HEK293 (cell line): ENCODE measurements around the gene WSCD2.

ENCODE experiments used
- CTCF ChIA-PET: fragments of 350-600 bp; formaldehyde crosslinking; extraction: SDS; loops from one replicate; lab custom pipeline; 2021; ENCODE audit warnings: antibody characterized with exemption; lab: Yijun Ruan, JAX
- POLR2A ChIA-PET: fragments of 300-600 bp; formaldehyde crosslinking; extraction: SDS; loops from one replicate; lab custom pipeline; 2020; ENCODE audit warnings: antibody characterized with exemption, inconsistent platforms; lab: Yijun Ruan, JAX
- H3K27ac ChIP-seq: fragments of 200-500 bp; sonication (Bioruptor generic); 2 replicates; pipeline ENCODE4 v1.5.1; 2014; ENCODE audit warnings: low read depth, low read length, control low read depth, inconsistent platforms; ENCODE audit errors: extremely low read depth
- H3K36me3 ChIP-seq, 2 experiments: fragments of 200-500 bp in 1 of 2; sonication (Bioruptor generic) in 1 of 2; 1 replicate in 1 of 2; 2 replicates in 1 of 2; pipeline ENCODE4 v1.5.1; 2014 to 2017; ENCODE audit warnings: inconsistent platforms in 2 of 2, low read length in 2 of 2; ENCODE audit not compliant: control insufficient read depth in 2 of 2, insufficient read depth in 1 of 2
- H3K4me1 ChIP-seq: fragments of 200-500 bp; sonication (Bioruptor generic); 2 replicates; pipeline ENCODE4 v1.5.1; 2014; ENCODE audit warnings: mild to moderate bottlenecking, low read length, inconsistent platforms; ENCODE audit not compliant: control insufficient read depth, insufficient read depth
- H3K4me3 ChIP-seq: 2 replicates; pipeline ENCODE4 v1.5.1; 2011; ENCODE audit warnings: low read depth, mild to moderate bottlenecking, control low read depth, low read length, moderate library complexity
- H3K9me3 ChIP-seq: fragments of 200-500 bp; sonication (Bioruptor generic); 2 replicates; pipeline ENCODE4 v1.5.1; 2014; ENCODE audit warnings: low read depth, low read length, inconsistent platforms; ENCODE audit not compliant: control insufficient read depth, insufficient read depth
- FEZF1 ChIP-seq: fragments of 450-650 bp; formaldehyde crosslinking; IDR thresholded peaks from 2 replicates; pipeline ENCODE4 v1.5.1; 2016; ENCODE audit warnings: missing biosample characterization, missing genetic modification characterization
- GLIS1 ChIP-seq: fragments of 450-650 bp; formaldehyde crosslinking; IDR thresholded peaks from 2 replicates; pipeline ENCODE4 v1.5.1; 2016; ENCODE audit warnings: missing biosample characterization, missing genetic modification characterization
- HOXD13 ChIP-seq: sonication (generic); formaldehyde crosslinking; IDR thresholded peaks from 2 replicates; pipeline ENCODE4 v1.8.0; 2022; ENCODE audit warnings: missing genetic modification reagents, borderline replicate concordance
- INSM2 ChIP-seq: fragments of 450-650 bp; formaldehyde crosslinking; IDR thresholded peaks from 2 replicates; pipeline ENCODE4 v1.5.1; 2016; ENCODE audit warnings: missing biosample characterization, missing genetic modification characterization
- KLF10 ChIP-seq: fragments of 450-650 bp; IDR thresholded peaks from 2 replicates; pipeline ENCODE4 v1.5.1; 2018; ENCODE audit warnings: missing biosample characterization, mild to moderate bottlenecking, missing genetic modification characterization
- ZBTB17 ChIP-seq: fragments of 450-650 bp; formaldehyde crosslinking; IDR thresholded peaks from 2 replicates; pipeline ENCODE4 v1.5.1; 2016; ENCODE audit warnings: missing biosample characterization, missing genetic modification characterization
- ZIC2 ChIP-seq: fragments of 450-650 bp; formaldehyde crosslinking; IDR thresholded peaks from 2 replicates; pipeline ENCODE4 v1.5.1; 2016; ENCODE audit warnings: missing biosample characterization, missing genetic modification characterization
- ZNF121 ChIP-seq: fragments of 450-650 bp; formaldehyde crosslinking; IDR thresholded peaks from 2 replicates; pipeline ENCODE4 v1.5.1; 2016; ENCODE audit warnings: missing biosample characterization, missing genetic modification characterization
- ZNF146 ChIP-seq: fragments of 450-650 bp; formaldehyde crosslinking; IDR thresholded peaks from 2 replicates; pipeline ENCODE4 v1.5.1; 2016; ENCODE audit warnings: missing biosample characterization, missing genetic modification characterization
- ZNF221 ChIP-seq: fragments of 450-650 bp; formaldehyde crosslinking; IDR thresholded peaks from 2 replicates; pipeline ENCODE4 v1.5.1; 2017; ENCODE audit warnings: missing biosample characterization, missing genetic modification characterization, borderline replicate concordance
- ZNF223 ChIP-seq: fragments of 450-650 bp; formaldehyde crosslinking; IDR thresholded peaks from 2 replicates; pipeline ENCODE4 v1.5.1; 2016; ENCODE audit warnings: missing biosample characterization, missing genetic modification characterization
- ZNF23 ChIP-seq: fragments of 450-650 bp; formaldehyde crosslinking; IDR thresholded peaks from 2 replicates; pipeline ENCODE4 v1.5.1; 2016; ENCODE audit warnings: missing biosample characterization, missing genetic modification characterization, borderline replicate concordance
- ZNF239 ChIP-seq: fragments of 450-650 bp; formaldehyde crosslinking; IDR thresholded peaks from 2 replicates; pipeline ENCODE4 v1.5.1; 2016; ENCODE audit warnings: missing biosample characterization, missing genetic modification characterization
- ZNF248 ChIP-seq: fragments of 450-650 bp; formaldehyde crosslinking; IDR thresholded peaks from 2 replicates; pipeline ENCODE4 v1.5.1; 2017; ENCODE audit warnings: missing biosample characterization, missing genetic modification characterization
- ZNF302 ChIP-seq: fragments of 450-650 bp; formaldehyde crosslinking; IDR thresholded peaks from 2 replicates; pipeline ENCODE4 v1.5.1; 2016; ENCODE audit warnings: missing biosample characterization, missing genetic modification characterization, low read depth
- ZNF341 ChIP-seq: fragments of 450-650 bp; formaldehyde crosslinking; IDR thresholded peaks from 2 replicates; pipeline ENCODE4; 2016; ENCODE audit warnings: low read depth, missing biosample characterization, missing genetic modification characterization
- ZNF350 ChIP-seq: fragments of 450-650 bp; formaldehyde crosslinking; IDR thresholded peaks from 2 replicates; pipeline ENCODE4 v1.5.0; 2017; ENCODE audit warnings: missing biosample characterization, mild to moderate bottlenecking, missing genetic modification characterization
- ZNF423 ChIP-seq: fragments of 450-650 bp; formaldehyde crosslinking; IDR thresholded peaks from 2 replicates; pipeline ENCODE4 v1.5.1; 2016; ENCODE audit warnings: missing biosample characterization, missing genetic modification characterization
- ZNF426 ChIP-seq: fragments of 450-650 bp; formaldehyde crosslinking; IDR thresholded peaks from 2 replicates; pipeline ENCODE4 v1.5.1; 2017; ENCODE audit warnings: missing biosample characterization, missing genetic modification characterization, mild to moderate bottlenecking, inconsistent platforms, moderate library complexity
- ZNF626 ChIP-seq: fragments of 450-650 bp; sonication (Bioruptor Pico); formaldehyde crosslinking; IDR thresholded peaks from 2 replicates; pipeline ENCODE4 v1.5.1; 2018; ENCODE audit warnings: missing biosample characterization, missing genetic modification characterization, inconsistent platforms
- ZNF654 ChIP-seq: fragments of 450-650 bp; formaldehyde crosslinking; IDR thresholded peaks from 2 replicates; pipeline ENCODE4 v1.5.1; 2016; ENCODE audit warnings: low read depth, missing biosample characterization, missing genetic modification characterization
- ZNF658 ChIP-seq: fragments of 450-650 bp; formaldehyde crosslinking; IDR thresholded peaks from 2 replicates; pipeline ENCODE4; 2016; ENCODE audit warnings: missing biosample characterization, missing genetic modification characterization
- ZNF777 ChIP-seq: fragments of 450-650 bp; formaldehyde crosslinking; IDR thresholded peaks from 2 replicates; pipeline ENCODE4 v1.5.1; 2017; ENCODE audit warnings: missing biosample characterization, missing genetic modification characterization, borderline replicate concordance
- TF ChIP-seq, protein P1 (sequence below): fragments of 450-650 bp; formaldehyde crosslinking; IDR thresholded peaks from 2 replicates; pipeline ENCODE4 v1.5.1; 2016; ENCODE audit warnings: missing biosample characterization, missing genetic modification characterization
- TF ChIP-seq, protein P2 (sequence below): fragments of 450-650 bp; formaldehyde crosslinking; IDR thresholded peaks from 2 replicates; pipeline ENCODE4 v1.5.1; 2017; ENCODE audit warnings: missing biosample characterization, missing genetic modification characterization

The WSCD2 gene

GRCh38 chr12:108173892-108174291, 44.8 kb downstream of the WSCD2 start:
- Histone ChIP-seq H3K4me3 (no peak overlapping the region), H3K9me3 (no peaks in the 10 kb centered on the region), H3K36me3 (no peaks in the 10 kb centered on the region), H3K4me1 (no peaks in the 10 kb centered on the region), H3K27ac (no peak overlapping the region)
- TF ChIP-seq ZNF426 (no peak), ZNF626 (no peak)
- POLR2A ChIA-PET, result no interaction called here
- CTCF ChIA-PET, result interaction anchor here (0.9 kb wide), 1 partner anchor 21 kb away, joined by 3 read pairs; no protein-coding TSS in a partner anchor

DNA sequence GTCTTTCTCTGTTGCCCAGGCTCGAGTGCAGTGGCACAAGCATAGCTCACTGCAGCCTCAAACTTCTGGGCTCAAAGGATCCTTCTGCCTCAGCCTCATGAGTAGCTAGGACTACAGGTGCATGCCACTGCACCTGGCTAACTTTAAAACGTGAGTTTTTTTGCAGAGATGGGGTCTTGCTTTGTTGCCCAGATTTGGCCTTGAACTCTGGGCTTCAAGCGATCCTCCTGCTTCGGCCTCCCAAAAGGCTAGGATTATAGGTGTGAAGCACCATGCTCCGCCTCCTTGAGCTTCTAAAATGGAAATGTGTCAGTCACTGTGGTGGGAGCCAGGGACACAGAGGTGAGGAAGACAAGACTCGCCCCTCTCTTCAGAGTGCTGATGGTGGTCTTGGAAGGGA, 45.6 kb downstream of the WSCD2 start:
- H3K27ac ChIP-seq, result no peak overlapping the region
- ChIA-PET POLR2A (no interaction called here), CTCF (interaction anchor here (0.6 to 0.9 kb wide), 2 partner anchors 16 to 21 kb away, joined by 3 read pairs; no protein-coding TSS in a partner anchor)
- no peaks in the 10 kb centered on the region for H3K9me3 ChIP-seq
- no peak overlapping the region for H3K4me3 ChIP-seq
- H3K36me3 ChIP-seq, result no peaks in the 10 kb centered on the region
- no peaks in the 10 kb centered on the region for H3K4me1 ChIP-seq
- TF ChIP-seq HOXD13 (CRISPR knock-in tag) (no peak), ZNF121 (tag by site-specific recombination) (peak; percentile 38; the same call in 1 of the 2 replicates)

- TF ChIP-seq ZNF658 (no peak), ZNF223 (tag by site-specific recombination) (0 out of 2 replicates have a peak, but pooled peaks have one; percentile 52), ZNF302 (tag by site-specific recombination) (no peak), ZNF350 (no peak), GLIS1 (tag by site-specific recombination) (peak; percentile 90), ZNF654 (tag by site-specific recombination) (no peak), ZNF341 (tag by site-specific recombination) (0 out of 2 replicates have a peak, but pooled peaks have one; percentile 18), KLF10 (no peak), ZIC2 (tag by site-specific recombination) (peak; percentile 99), ZNF221 (tag by site-specific recombination) (no peak), ZNF423 (tag by site-specific recombination) (peak; percentile 49; the same call in 1 of the 2 replicates), FEZF1 (tag by site-specific recombination) (peak; percentile 25; the same call in 1 of the 2 replicates), ZNF23 (tag by site-specific recombination) (no peak), ZBTB17 (no peak)
- TF ChIP-seq, protein P1, sequence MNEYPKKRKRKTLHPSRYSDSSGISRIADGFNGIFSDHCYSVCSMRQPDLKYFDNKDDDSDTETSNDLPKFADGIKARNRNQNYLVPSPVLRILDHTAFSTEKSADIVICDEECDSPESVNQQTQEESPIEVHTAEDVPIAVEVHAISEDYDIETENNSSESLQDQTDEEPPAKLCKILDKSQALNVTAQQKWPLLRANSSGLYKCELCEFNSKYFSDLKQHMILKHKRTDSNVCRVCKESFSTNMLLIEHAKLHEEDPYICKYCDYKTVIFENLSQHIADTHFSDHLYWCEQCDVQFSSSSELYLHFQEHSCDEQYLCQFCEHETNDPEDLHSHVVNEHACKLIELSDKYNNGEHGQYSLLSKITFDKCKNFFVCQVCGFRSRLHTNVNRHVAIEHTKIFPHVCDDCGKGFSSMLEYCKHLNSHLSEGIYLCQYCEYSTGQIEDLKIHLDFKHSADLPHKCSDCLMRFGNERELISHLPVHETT (tag by site-specific recombination), result no peak
- Histone ChIP-seq H3K36me3 (no peaks in the 10 kb centered on the region), H3K4me1 (no peaks in the 10 kb centered on the region), H3K4me3 (no peak overlapping the region), H3K9me3 (no peaks in the 10 kb centered on the region), H3K27ac (no peak overlapping the region)
- CTCF ChIA-PET, result no interaction called here
- POLR2A ChIA-PET, result no interaction called here
Measured at GRCh38 chr12:108175310-108175709, 46.2 kb downstream of the WSCD2 start.

- no peak overlapping the region for H3K4me3 ChIP-seq
- H3K36me3 ChIP-seq, result no peaks in the 10 kb centered on the region
- CTCF ChIA-PET, result no interaction called here
- H3K9me3 ChIP-seq, result no peaks in the 10 kb centered on the region
- no peak overlapping the region for H3K27ac ChIP-seq
- H3K4me1 ChIP-seq, result no peaks in the 10 kb centered on the region
- POLR2A ChIA-PET, result no interaction called here
- TF ChIP-seq, protein P2, sequence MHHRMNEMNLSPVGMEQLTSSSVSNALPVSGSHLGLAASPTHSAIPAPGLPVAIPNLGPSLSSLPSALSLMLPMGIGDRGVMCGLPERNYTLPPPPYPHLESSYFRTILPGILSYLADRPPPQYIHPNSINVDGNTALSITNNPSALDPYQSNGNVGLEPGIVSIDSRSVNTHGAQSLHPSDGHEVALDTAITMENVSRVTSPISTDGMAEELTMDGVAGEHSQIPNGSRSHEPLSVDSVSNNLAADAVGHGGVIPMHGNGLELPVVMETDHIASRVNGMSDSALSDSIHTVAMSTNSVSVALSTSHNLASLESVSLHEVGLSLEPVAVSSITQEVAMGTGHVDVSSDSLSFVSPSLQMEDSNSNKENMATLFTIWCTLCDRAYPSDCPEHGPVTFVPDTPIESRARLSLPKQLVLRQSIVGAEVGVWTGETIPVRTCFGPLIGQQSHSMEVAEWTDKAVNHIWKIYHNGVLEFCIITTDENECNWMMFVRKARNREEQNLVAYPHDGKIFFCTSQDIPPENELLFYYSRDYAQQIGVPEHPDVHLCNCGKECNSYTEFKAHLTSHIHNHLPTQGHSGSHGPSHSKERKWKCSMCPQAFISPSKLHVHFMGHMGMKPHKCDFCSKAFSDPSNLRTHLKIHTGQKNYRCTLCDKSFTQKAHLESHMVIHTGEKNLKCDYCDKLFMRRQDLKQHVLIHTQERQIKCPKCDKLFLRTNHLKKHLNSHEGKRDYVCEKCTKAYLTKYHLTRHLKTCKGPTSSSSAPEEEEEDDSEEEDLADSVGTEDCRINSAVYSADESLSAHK, result no peak
- no peak for TF ChIP-seq ZNF239 (tag by site-specific recombination)
- peak; percentile 86 for TF ChIP-seq ZNF146 (tag by site-specific recombination)
- no peak for TF ChIP-seq ZNF248 (tag by site-specific recombination)
- no peak for TF ChIP-seq INSM2
- TF ChIP-seq ZNF777 (tag by site-specific recombination), result no peak
Measured at GRCh38 chr12:108176292-108176691, 47.2 kb downstream of the WSCD2 start.
